Measurements from ENCODE around the gene ILF3.

DNA sequence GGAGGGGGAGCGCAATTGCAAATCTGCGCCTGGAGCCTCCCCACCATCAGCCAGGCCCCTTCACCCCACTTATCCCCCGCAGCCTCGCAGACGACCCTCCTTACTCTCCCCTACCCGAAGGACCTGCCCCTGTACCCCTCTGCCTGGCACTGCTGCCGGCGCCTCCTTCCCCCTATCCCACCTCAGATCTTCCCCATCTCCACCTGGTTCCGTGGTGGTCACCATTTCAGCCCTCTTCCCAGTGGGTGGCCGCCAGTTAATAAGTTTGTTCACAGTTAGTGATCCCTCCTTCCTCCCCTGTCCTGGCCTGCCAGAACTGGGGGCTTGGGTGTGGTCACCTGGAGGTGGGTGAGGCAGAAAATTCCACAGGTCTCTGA, 28.4 kb upstream of the ILF3 start:
- TF ChIP-seq, protein P1, sequence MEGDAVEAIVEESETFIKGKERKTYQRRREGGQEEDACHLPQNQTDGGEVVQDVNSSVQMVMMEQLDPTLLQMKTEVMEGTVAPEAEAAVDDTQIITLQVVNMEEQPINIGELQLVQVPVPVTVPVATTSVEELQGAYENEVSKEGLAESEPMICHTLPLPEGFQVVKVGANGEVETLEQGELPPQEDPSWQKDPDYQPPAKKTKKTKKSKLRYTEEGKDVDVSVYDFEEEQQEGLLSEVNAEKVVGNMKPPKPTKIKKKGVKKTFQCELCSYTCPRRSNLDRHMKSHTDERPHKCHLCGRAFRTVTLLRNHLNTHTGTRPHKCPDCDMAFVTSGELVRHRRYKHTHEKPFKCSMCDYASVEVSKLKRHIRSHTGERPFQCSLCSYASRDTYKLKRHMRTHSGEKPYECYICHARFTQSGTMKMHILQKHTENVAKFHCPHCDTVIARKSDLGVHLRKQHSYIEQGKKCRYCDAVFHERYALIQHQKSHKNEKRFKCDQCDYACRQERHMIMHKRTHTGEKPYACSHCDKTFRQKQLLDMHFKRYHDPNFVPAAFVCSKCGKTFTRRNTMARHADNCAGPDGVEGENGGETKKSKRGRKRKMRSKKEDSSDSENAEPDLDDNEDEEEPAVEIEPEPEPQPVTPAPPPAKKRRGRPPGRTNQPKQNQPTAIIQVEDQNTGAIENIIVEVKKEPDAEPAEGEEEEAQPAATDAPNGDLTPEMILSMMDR (IDR thresholded peaks at IDR 0.05), result no peak
- no peak for TF ChIP-seq SIN3A (IDR thresholded peaks at IDR 0.05; ENCODE audit: borderline replicate concordance, insufficient read depth, low read depth, low read length)
- no peak for TF ChIP-seq POLR2AphosphoS5 (IDR thresholded peaks at IDR 0.05; ENCODE audit: low read depth, low read length)
- no peak for TF ChIP-seq TCF7L2 (IDR thresholded peaks at IDR 0.05; ENCODE audit: low read depth, low read length)
